HL-60 (cell line): ENCODE measurements around the gene NAT14.
A peak's percentile ranks its signal among the peaks of the same experiment; 100 is the strongest.

Experiments used
- DNase-seq, 2 experiments: peaks; one replicate each; pipeline ENCODE4 v3.0.0-alpha.2; 2010 to 2020; ENCODE audit warnings: low read depth in 1 of 2, low spot score in 1 of 2
- H3K27ac ChIP-seq: fragments of 250-450 bp; sonication (Bioruptor Pico); replicated peaks from 2 replicates; pipeline ENCODE4 v1.5.1; 2020; ENCODE audit warnings: mild to moderate bottlenecking, moderate library complexity
- H3K27me3 ChIP-seq: fragments of 250-450 bp; sonication (Bioruptor Pico); 2 replicates; pipeline ENCODE4 v1.5.1; 2021; ENCODE audit warnings: mild to moderate bottlenecking, moderate library complexity; ENCODE audit not compliant: insufficient read depth, poor library complexity, severe bottlenecking
- H3K4me3 ChIP-seq: replicated peaks from 2 replicates; pipeline ENCODE4 v1.5.1; 2011; ENCODE audit warnings: mild to moderate bottlenecking, control low read depth, low read length; ENCODE audit not compliant: insufficient read depth
- CTCF ChIP-seq: IDR thresholded peaks from one replicate; pipeline ENCODE4 v1.5.1; 2011; ENCODE audit warnings: low read length, control low read depth, inconsistent platforms; ENCODE audit not compliant: insufficient read depth
- GABPA ChIP-seq: IDR thresholded peaks from 2 replicates; pipeline ENCODE4 v1.6.1; 2012; ENCODE audit warnings: low read depth
- POLR2AphosphoS5 ChIP-seq: IDR thresholded peaks from 2 replicates; pipeline ENCODE4 v1.6.1; 2012; ENCODE audit warnings: low read depth
- REST ChIP-seq: IDR thresholded peaks from 2 replicates; pipeline ENCODE4 v1.6.1; 2012; ENCODE audit warnings: low read depth; ENCODE audit not compliant: insufficient replicate concordance
- SPI1 ChIP-seq: IDR thresholded peaks from 2 replicates; pipeline ENCODE4 v1.6.1; 2012; ENCODE audit warnings: low read depth, mild to moderate bottlenecking, borderline replicate concordance

Gene NAT14

GRCh38 chr19:55459950-55460657 is 24.9 kb upstream of the NAT14 start:
- Histone ChIP-seq H3K4me3 (no peak overlapping the region), H3K27me3 (no peaks in the 10 kb centered on the region), H3K27ac (no peak overlapping the region)
- TF ChIP-seq POLR2AphosphoS5 = no peak
- TF ChIP-seq CTCF = no peak
- TF ChIP-seq SPI1 = no peak
- TF ChIP-seq REST = no peak
- TF ChIP-seq GABPA = no peak
- no peak for DNase-seq

GRCh38 chr19:55460670-55461258 is 24.2 kb upstream of the NAT14 start:
- peak in 1 of 2 experiments; percentile 64 for DNase-seq
- no peaks in the 10 kb centered on the region for H3K27me3 ChIP-seq
- no peak for TF ChIP-seq REST
- TF ChIP-seq GABPA = no peak
- no peak for TF ChIP-seq CTCF
- TF ChIP-seq SPI1 = no peak
- TF ChIP-seq POLR2AphosphoS5 = no peak
- H3K4me3 ChIP-seq = peak overlapping the region; percentile 81
- H3K27ac ChIP-seq = peak overlapping the region; percentile 82

GRCh38 chr19:55461259-55461973 is 23.6 kb upstream of the NAT14 start, which contains the start of gene ISOC2:
TSS of gene ISOC2 (minus strand) at chr19:55461642. CDS start at chr19:55456486, 5,156 bp downstream.
- Histone ChIP-seq H3K27ac (peak within 1 kb of the TSS; percentile 82), H3K4me3 (peak within 1 kb of the TSS; percentile 81), H3K27me3 (no peaks in the 10 kb centered on the region)
- DNase-seq = peak; percentile 99 to 100
- TF ChIP-seq REST (no peak), GABPA (no peak), POLR2AphosphoS5 (peak; percentile 62; the same call in 1 of the 2 replicates), SPI1 (no peak), CTCF (no peak)
